DND-41 (cell line): ENCODE results near the gene SLCO4A1.

ENCODE experiments used
- ATAC-seq: fragments of 200-7000 bp; cut with Tn5 transposase; 3 replicates; pipeline ENCODE4 v1.9.1; 2021; ENCODE audit warnings: low read depth; ENCODE audit not compliant: insufficient read depth
- DNase-seq: peaks from one replicate; pipeline ENCODE4 v3.0.0-alpha.2; 2020
- H2AFZ ChIP-seq: 2 replicates; pipeline ENCODE4 v1.6.0; 2012; ENCODE audit warnings: low read depth, low read length
- H3K27ac ChIP-seq: 2 replicates; pipeline ENCODE4 v1.5.1; 2012; ENCODE audit warnings: low read length, inconsistent platforms
- H3K27me3 ChIP-seq: fragments of 200-600 bp; sonication (generic); 2 replicates; pipeline ENCODE4 v1.6.0; 2012; ENCODE audit warnings: low read length, mild to moderate bottlenecking, inconsistent platforms; ENCODE audit not compliant: insufficient read depth, poor library complexity
- H3K36me3 ChIP-seq: 2 replicates; pipeline ENCODE4 v1.5.1; 2012; ENCODE audit warnings: low read length, inconsistent platforms; ENCODE audit not compliant: insufficient read depth
- H3K4me1 ChIP-seq: 2 replicates; pipeline ENCODE4 v1.5.1; 2012; ENCODE audit warnings: mild to moderate bottlenecking, low read length; ENCODE audit not compliant: insufficient read depth
- H3K4me2 ChIP-seq: 2 replicates; pipeline ENCODE4 v1.6.0; 2012; ENCODE audit warnings: mild to moderate bottlenecking, moderate library complexity, low read length, inconsistent platforms; ENCODE audit not compliant: insufficient read depth
- H3K4me3 ChIP-seq, 2 experiments: fragments of 200-600 bp in 1 of 2; shearing (Covaris generic) in 1 of 2; 2 replicates each; pipeline ENCODE4 v1.5.1; 2012 to 2016; ENCODE audit warnings: inconsistent platforms in 2 of 2, low read length in 2 of 2, mild to moderate bottlenecking in 2 of 2, low read depth in 1 of 2, moderate library complexity in 1 of 2
- H3K79me2 ChIP-seq: 2 replicates; pipeline ENCODE4 v1.6.0; 2012; ENCODE audit warnings: low read length, inconsistent platforms; ENCODE audit not compliant: insufficient read depth
- H3K9ac ChIP-seq: 2 replicates; pipeline ENCODE4 v1.6.0; 2012; ENCODE audit warnings: low read depth, mild to moderate bottlenecking, inconsistent platforms, low read length, moderate library complexity
- H3K9me3 ChIP-seq: 2 replicates; pipeline ENCODE4 v1.5.1; 2012; ENCODE audit warnings: low read length, moderate library complexity, mild to moderate bottlenecking, inconsistent platforms; ENCODE audit not compliant: insufficient read depth, severe bottlenecking
- H4K20me1 ChIP-seq: 2 replicates; pipeline ENCODE4 v1.6.0; 2012; ENCODE audit warnings: low read length; ENCODE audit not compliant: insufficient read depth
- CTCF ChIP-seq: IDR thresholded peaks from 2 replicates; pipeline ENCODE4 v1.5.1; 2012; ENCODE audit warnings: borderline replicate concordance, low read length, moderate library complexity, mild to moderate bottlenecking; ENCODE audit not compliant: poor library complexity, severe bottlenecking; ENCODE audit errors: extremely low read depth
- EZH2 ChIP-seq: IDR thresholded peaks from 3 replicates; pipeline ENCODE4 v1.6.1; 2012; ENCODE audit warnings: borderline replicate concordance, low read depth, mild to moderate bottlenecking, moderate library complexity, low read length, inconsistent platforms; ENCODE audit not compliant: severe bottlenecking

The SLCO4A1 gene

GRCh38 chr20:62668441-62669027, 26.2 kb downstream of the SLCO4A1 start:
- Histone ChIP-seq H3K27ac (no peak overlapping the region), H3K9ac (no peak overlapping the region), H3K27me3 (no peaks in the 10 kb centered on the region), H4K20me1 (peaks cover 36% of the 10 kb centered on the region), H3K79me2 (no peaks in the 10 kb centered on the region), H3K36me3 (peaks cover 60% of the 10 kb centered on the region), H3K9me3 (no peaks in the 10 kb centered on the region), H3K4me1 (no peaks in the 10 kb centered on the region), H2AFZ (no peak overlapping the region), H3K4me3 (no peak overlapping the region), H3K4me2 (no peak overlapping the region)
- TF ChIP-seq EZH2 (no peak), CTCF (peak; percentile 82)
- DNase-seq (peak; percentile 55), ATAC-seq (peak; percentile 54)

- H3K9ac ChIP-seq: no peak overlapping the region
- peaks cover 56% of the 10 kb centered on the region for H3K36me3 ChIP-seq
- no peaks in the 10 kb centered on the region for H3K79me2 ChIP-seq
- peaks cover 32% of the 10 kb centered on the region for H4K20me1 ChIP-seq
- H3K4me3 ChIP-seq: no peak overlapping the region
- H2AFZ ChIP-seq: no peak overlapping the region
- H3K4me2 ChIP-seq: no peak overlapping the region
- DNase-seq: no peak
- H3K4me1 ChIP-seq: no peaks in the 10 kb centered on the region
- no peaks in the 10 kb centered on the region for H3K9me3 ChIP-seq
- no peak overlapping the region for H3K27ac ChIP-seq
- no peak for TF ChIP-seq CTCF
- TF ChIP-seq EZH2: no peak
- no peak for ATAC-seq
- H3K27me3 ChIP-seq: no peaks in the 10 kb centered on the region
Measured at GRCh38 chr20:62669249-62669648, 26.9 kb downstream of the SLCO4A1 start.

- Histone ChIP-seq H3K27ac (no peak overlapping the region), H2AFZ (no peak overlapping the region), H3K4me3 (no peak overlapping the region), H3K9me3 (no peaks in the 10 kb centered on the region), H4K20me1 (peaks cover 27% of the 10 kb centered on the region), H3K4me1 (no peaks in the 10 kb centered on the region), H3K4me2 (no peak overlapping the region), H3K27me3 (no peaks in the 10 kb centered on the region), H3K9ac (no peak overlapping the region), H3K36me3 (peaks cover 52% of the 10 kb centered on the region), H3K79me2 (no peaks in the 10 kb centered on the region)
- ATAC-seq (no peak), DNase-seq (no peak)
- no peak for TF ChIP-seq EZH2
- TF ChIP-seq CTCF: no peak
Measured at GRCh38 chr20:62670156-62670555, 27.9 kb downstream of the SLCO4A1 start.

- no peak overlapping the region for H3K27ac ChIP-seq
- no peak overlapping the region for H3K9ac ChIP-seq
- no peak for TF ChIP-seq CTCF
- TF ChIP-seq EZH2: no peak
- H3K79me2 ChIP-seq: no peaks in the 10 kb centered on the region
- DNase-seq (no peak), ATAC-seq (no peak)
- peaks cover 50% of the 10 kb centered on the region for H3K36me3 ChIP-seq
- no peak overlapping the region for H3K4me3 ChIP-seq
- no peak overlapping the region for H2AFZ ChIP-seq
- peaks cover 23% of the 10 kb centered on the region for H4K20me1 ChIP-seq
- H3K4me2 ChIP-seq: no peak overlapping the region
- no peaks in the 10 kb centered on the region for H3K4me1 ChIP-seq
- H3K9me3 ChIP-seq: no peaks in the 10 kb centered on the region
- H3K27me3 ChIP-seq: no peaks in the 10 kb centered on the region
Measured at GRCh38 chr20:62670998-62671397, 28.7 kb downstream of the SLCO4A1 start.
